ENCODE data around the gene DDC. TPM values are rescaled to one million over a fixed set of nuclear protein-coding genes. Genes with fewer than 3 reads are reported as not detected.

The DDC gene
- polyA plus RNA-seq, 1 donor (not counting 4 experiments of a cell fraction or from before 2014, with no cell fraction given), result not detected

DNA sequence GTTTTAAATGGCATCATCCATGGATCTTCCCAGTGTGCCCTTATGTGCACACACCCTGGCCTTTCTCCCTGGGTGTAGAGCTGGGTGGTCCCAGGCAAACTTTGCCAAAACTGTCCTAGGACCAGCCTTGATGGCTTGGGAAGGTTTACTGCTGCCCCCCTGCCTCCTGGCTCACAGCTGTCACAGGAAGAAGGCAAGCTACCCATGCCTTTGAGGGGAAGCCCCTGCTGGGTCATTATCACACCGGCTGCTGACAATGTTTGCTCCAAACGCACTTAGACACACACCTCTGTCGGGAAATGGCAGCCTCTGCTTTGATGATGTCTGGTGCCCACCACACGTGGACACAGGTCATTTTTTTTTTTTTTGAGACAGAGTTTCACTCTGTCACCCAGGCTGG is 89.9 kb downstream of the DDC start:
- DNase-seq (ENCODE audit: low read depth, low spot score) (no peak), FAIRE-seq (no peak)
- Histone ChIP-seq H3K9me1 (ENCODE audit: control insufficient read depth, extremely low read depth, insufficient read depth, low read length) (no peaks in the 10 kb centered on the region), H3K27ac (ENCODE audit: control insufficient read depth, insufficient read depth, low read length) (no peak overlapping the region), H3K27me3 (ENCODE audit: control insufficient read depth, extremely low read depth, insufficient read depth, low read length) (peaks cover 29% of the 10 kb centered on the region), H3K9ac (ENCODE audit: control insufficient read depth, extremely low read depth, insufficient read depth, low read length) (no peak overlapping the region), H3K79me2 (ENCODE audit: control insufficient read depth, insufficient read depth, low read length) (no peaks in the 10 kb centered on the region), H3K4me1 (ENCODE audit: control insufficient read depth, extremely low read depth, insufficient read depth, low read length) (no peaks in the 10 kb centered on the region), H3K9me3 (ENCODE audit: control insufficient read depth, low read depth, low read length) (no peaks in the 10 kb centered on the region), H4K20me1 (ENCODE audit: control insufficient read depth, extremely low read depth, insufficient read depth, low read length) (peaks cover 3% of the 10 kb centered on the region), H3K4me2 (ENCODE audit: control insufficient read depth, extremely low read depth, insufficient read depth, low read depth, low read length) (no peak overlapping the region), H2AFZ (ENCODE audit: control insufficient read depth, low read length) (no peak overlapping the region), H3K36me3 (ENCODE audit: control insufficient read depth in 2 of 2, extremely low read depth in 1 of 2, insufficient read depth in 2 of 2, low read length in 2 of 2) (no peaks in the 10 kb centered on the region), H3K4me3 (ENCODE audit: control insufficient read depth in 2 of 3, extremely low read depth in 1 of 3, insufficient read depth in 2 of 3, low read depth in 1 of 3, low read length in 3 of 3) (no peak overlapping the region)
- no peak for TF ChIP-seq EZH2 (IDR thresholded peaks at IDR 0.05; ENCODE audit: low read length)
- no peak for TF ChIP-seq CTCF (optimal IDR thresholded peaks at IDR 0.05 in 1 of 3, IDR thresholded peaks at IDR 0.05 in 1 of 3, conservative IDR thresholded peaks at IDR 0.05 in 1 of 3; ENCODE audit: extremely low read depth in 1 of 3, insufficient read depth in 2 of 3, low read length in 3 of 3)
- dilution Hi-C loops (cut with MboI; ENCODE audit: extremely low pct_ligation_motif_present, low sequenced_read_pairs), result no loop called here

DNA sequence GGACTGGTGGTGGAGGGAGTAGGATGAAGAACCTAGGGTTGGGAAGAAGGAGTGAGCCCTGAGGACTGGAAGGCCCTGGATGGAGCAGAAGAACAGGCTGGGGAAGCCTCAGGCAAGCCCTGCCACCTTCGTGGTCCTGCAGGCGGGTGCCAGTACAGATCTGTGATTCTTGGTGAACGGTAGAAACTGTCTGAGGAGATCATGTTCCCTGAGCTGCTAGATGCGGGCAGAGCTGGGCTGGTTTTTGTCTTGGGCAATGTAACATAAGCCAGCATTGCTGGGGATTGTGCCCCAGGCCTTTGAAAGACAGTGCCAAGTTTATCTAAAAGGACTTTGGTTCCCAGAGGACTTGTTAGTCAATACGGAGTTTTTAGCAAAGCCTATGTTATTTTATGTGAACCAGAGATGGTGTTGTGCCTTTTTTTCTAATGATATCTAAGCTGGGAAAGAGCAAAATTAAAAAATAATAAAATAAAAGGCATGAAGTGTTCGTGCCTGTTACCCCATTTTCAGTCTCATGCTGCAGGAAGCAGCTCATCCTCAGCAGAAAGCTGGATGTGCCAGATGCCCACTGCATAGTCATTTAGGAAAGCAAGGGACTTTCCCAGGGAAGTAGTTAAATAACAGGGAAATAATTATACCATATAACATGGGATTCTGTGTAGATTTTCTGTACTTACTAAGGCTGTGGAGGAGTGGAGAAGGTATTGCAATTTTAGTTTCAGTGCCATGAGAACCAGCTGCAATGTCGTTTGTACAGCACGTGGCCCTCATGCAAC is 90.6 kb downstream of the DDC start:
- Histone ChIP-seq H3K27me3 (ENCODE audit: control insufficient read depth, extremely low read depth, insufficient read depth, low read length) (peaks cover 24% of the 10 kb centered on the region), H3K9me3 (ENCODE audit: control insufficient read depth, low read depth, low read length) (no peaks in the 10 kb centered on the region), H3K4me2 (ENCODE audit: control insufficient read depth, extremely low read depth, insufficient read depth, low read depth, low read length) (no peak overlapping the region), H3K4me3 (ENCODE audit: control insufficient read depth in 2 of 3, extremely low read depth in 1 of 3, insufficient read depth in 2 of 3, low read depth in 1 of 3, low read length in 3 of 3) (no peak overlapping the region), H3K27ac (ENCODE audit: control insufficient read depth, insufficient read depth, low read length) (no peak overlapping the region), H3K9ac (ENCODE audit: control insufficient read depth, extremely low read depth, insufficient read depth, low read length) (no peak overlapping the region), H3K4me1 (ENCODE audit: control insufficient read depth, extremely low read depth, insufficient read depth, low read length) (no peaks in the 10 kb centered on the region), H3K9me1 (ENCODE audit: control insufficient read depth, extremely low read depth, insufficient read depth, low read length) (no peaks in the 10 kb centered on the region), H3K79me2 (ENCODE audit: control insufficient read depth, insufficient read depth, low read length) (no peaks in the 10 kb centered on the region), H3K36me3 (ENCODE audit: control insufficient read depth in 2 of 2, extremely low read depth in 1 of 2, insufficient read depth in 2 of 2, low read length in 2 of 2) (no peaks in the 10 kb centered on the region), H2AFZ (ENCODE audit: control insufficient read depth, low read length) (no peak overlapping the region), H4K20me1 (ENCODE audit: control insufficient read depth, extremely low read depth, insufficient read depth, low read length) (peaks cover 3% of the 10 kb centered on the region)
- no peak for FAIRE-seq
- no peak for TF ChIP-seq EZH2 (IDR thresholded peaks at IDR 0.05; ENCODE audit: low read length)
- TF ChIP-seq CTCF (optimal IDR thresholded peaks at IDR 0.05 in 1 of 3, IDR thresholded peaks at IDR 0.05 in 1 of 3, conservative IDR thresholded peaks at IDR 0.05 in 1 of 3; ENCODE audit: extremely low read depth in 1 of 3, insufficient read depth in 2 of 3, low read length in 3 of 3), result no peak
- dilution Hi-C loops (cut with MboI; ENCODE audit: extremely low pct_ligation_motif_present, low sequenced_read_pairs), result no loop called here
- no peak for DNase-seq (ENCODE audit: low read depth, low spot score)

Data from keratinocyte (primary cell).